ENCODE results near the gene FHIP2A.

FHIP2A gene

GRCh38 chr10:114802177-114802576 is 19.4 kb upstream of the FHIP2A start:
- TF ChIP-seq CTCF (IDR thresholded peaks at IDR 0.05; ENCODE audit: low read depth, low read length), result no peak
- DNase-seq (ENCODE audit: extremely low read depth, low read depth), result no peak

GRCh38 chr10:114806562-114807391 is 14.8 kb upstream of the FHIP2A start:
- DNase-seq (ENCODE audit: extremely low read depth, low read depth), result no peak
- TF ChIP-seq CTCF (IDR thresholded peaks at IDR 0.05; ENCODE audit: low read depth, low read length), result no peak

- no peak for DNase-seq (ENCODE audit: extremely low read depth, low read depth)
- TF ChIP-seq CTCF (IDR thresholded peaks at IDR 0.05; ENCODE audit: low read depth, low read length), result no peak
These were observed 12.6 kb upstream of the FHIP2A start for GRCh38 chr10:114808982-114809381.

GRCh38 chr10:114810926-114811325 is 10.7 kb upstream of the FHIP2A start:
- DNase-seq (ENCODE audit: extremely low read depth, low read depth), result no peak
- TF ChIP-seq CTCF (IDR thresholded peaks at IDR 0.05; ENCODE audit: low read depth, low read length), result no peak

GRCh38 chr10:114811862-114812261 is 9.7 kb upstream of the FHIP2A start:
- TF ChIP-seq CTCF (IDR thresholded peaks at IDR 0.05; ENCODE audit: low read depth, low read length), result no peak
- DNase-seq (ENCODE audit: extremely low read depth, low read depth), result no peak

- TF ChIP-seq CTCF (IDR thresholded peaks at IDR 0.05; ENCODE audit: low read depth, low read length), result no peak
- DNase-seq (ENCODE audit: extremely low read depth, low read depth), result no peak
These were observed 5.8 kb upstream of the FHIP2A start for GRCh38 chr10:114815791-114816190.

- DNase-seq (ENCODE audit: extremely low read depth, low read depth), result no peak
- no peak for TF ChIP-seq CTCF (IDR thresholded peaks at IDR 0.05; ENCODE audit: low read depth, low read length)
These were observed 5.3 kb upstream of the FHIP2A start for GRCh38 chr10:114816308-114816707.
